ENCODE results near the gene SHH.

GRCh38 chr7:155803418-155804376 is 8.6 kb downstream of the SHH start:
- no peak for TF ChIP-seq CTCF (IDR thresholded peaks at IDR 0.05)
- no peak for TF ChIP-seq ZFX (IDR thresholded peaks at IDR 0.05; ENCODE audit: borderline replicate concordance)
